Measurements from ENCODE around the gene NFKBIB.

DNA sequence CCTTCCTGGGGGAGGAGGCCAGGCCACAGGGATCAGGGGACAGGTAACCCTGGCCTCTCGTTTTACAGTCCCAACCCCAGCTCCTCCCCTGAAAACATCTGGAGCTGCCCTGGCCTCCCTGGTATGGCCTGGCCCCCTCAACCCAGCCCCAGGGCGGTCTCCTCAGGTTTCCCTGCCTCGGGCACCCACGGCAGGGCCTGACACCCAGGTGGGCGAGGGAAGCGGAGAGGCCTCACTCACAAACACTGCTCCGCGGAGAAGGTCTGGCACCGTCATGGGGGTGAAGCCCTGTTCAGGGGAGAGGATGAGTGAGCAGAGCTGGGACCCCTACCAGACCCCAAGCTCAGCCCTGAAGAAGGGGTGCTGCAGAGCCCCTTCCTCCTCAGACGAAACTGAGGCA, 18.8 kb downstream of the NFKBIB start:
- TF ChIP-seq, protein P1, sequence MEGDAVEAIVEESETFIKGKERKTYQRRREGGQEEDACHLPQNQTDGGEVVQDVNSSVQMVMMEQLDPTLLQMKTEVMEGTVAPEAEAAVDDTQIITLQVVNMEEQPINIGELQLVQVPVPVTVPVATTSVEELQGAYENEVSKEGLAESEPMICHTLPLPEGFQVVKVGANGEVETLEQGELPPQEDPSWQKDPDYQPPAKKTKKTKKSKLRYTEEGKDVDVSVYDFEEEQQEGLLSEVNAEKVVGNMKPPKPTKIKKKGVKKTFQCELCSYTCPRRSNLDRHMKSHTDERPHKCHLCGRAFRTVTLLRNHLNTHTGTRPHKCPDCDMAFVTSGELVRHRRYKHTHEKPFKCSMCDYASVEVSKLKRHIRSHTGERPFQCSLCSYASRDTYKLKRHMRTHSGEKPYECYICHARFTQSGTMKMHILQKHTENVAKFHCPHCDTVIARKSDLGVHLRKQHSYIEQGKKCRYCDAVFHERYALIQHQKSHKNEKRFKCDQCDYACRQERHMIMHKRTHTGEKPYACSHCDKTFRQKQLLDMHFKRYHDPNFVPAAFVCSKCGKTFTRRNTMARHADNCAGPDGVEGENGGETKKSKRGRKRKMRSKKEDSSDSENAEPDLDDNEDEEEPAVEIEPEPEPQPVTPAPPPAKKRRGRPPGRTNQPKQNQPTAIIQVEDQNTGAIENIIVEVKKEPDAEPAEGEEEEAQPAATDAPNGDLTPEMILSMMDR (IDR thresholded peaks at IDR 0.05; ENCODE audit: insufficient read depth, low read depth, low read length): no peak
- no peak for TF ChIP-seq EZH2 (IDR thresholded peaks at IDR 0.05; ENCODE audit: insufficient read depth, low read length)
